ENCODE data around the gene KIF22.

GRCh38 chr16:29790183-29790948 is at the start of gene KIF22:
- TF ChIP-seq CTCF (IDR thresholded peaks at IDR 0.05), result peak in 1 of 3 donors; percentile 69
- no peak for TF ChIP-seq POLR2A (IDR thresholded peaks at IDR 0.05)
